HEK293T (cell line): ENCODE measurements around the gene LCTL.

Experiments used
- BHLHE40 ChIP-seq: fragments of 450-650 bp; IDR thresholded peaks from 2 replicates; pipeline ENCODE4 v1.6.1; 2016; ENCODE audit warnings: mild to moderate bottlenecking, moderate library complexity, borderline replicate concordance
- FOXA1 ChIP-seq: fragments of 450-650 bp; IDR thresholded peaks from 2 replicates; pipeline ENCODE4 v1.6.1; 2016; ENCODE audit warnings: mild to moderate bottlenecking
- FOXK2 ChIP-seq: fragments of 450-650 bp; IDR thresholded peaks from 2 replicates; pipeline ENCODE4 v1.6.1; 2016; ENCODE audit warnings: mild to moderate bottlenecking
- HDGF ChIP-seq: fragments of 450-650 bp; IDR thresholded peaks from 2 replicates; pipeline ENCODE4 v1.6.1; 2017; ENCODE audit warnings: antibody characterized with exemption, borderline replicate concordance
- SP1 ChIP-seq: fragments of 450-650 bp; IDR thresholded peaks from 2 replicates; pipeline ENCODE4 v1.6.1; 2017
- SUZ12 ChIP-seq: fragments of 450-650 bp; IDR thresholded peaks from 2 replicates; pipeline ENCODE4 v1.6.1; 2016; ENCODE audit warnings: mild to moderate bottlenecking
- TF ChIP-seq, protein P1 (sequence below): fragments of 450-650 bp; IDR thresholded peaks from 2 replicates; pipeline ENCODE4 v1.6.1; 2016

DNA sequence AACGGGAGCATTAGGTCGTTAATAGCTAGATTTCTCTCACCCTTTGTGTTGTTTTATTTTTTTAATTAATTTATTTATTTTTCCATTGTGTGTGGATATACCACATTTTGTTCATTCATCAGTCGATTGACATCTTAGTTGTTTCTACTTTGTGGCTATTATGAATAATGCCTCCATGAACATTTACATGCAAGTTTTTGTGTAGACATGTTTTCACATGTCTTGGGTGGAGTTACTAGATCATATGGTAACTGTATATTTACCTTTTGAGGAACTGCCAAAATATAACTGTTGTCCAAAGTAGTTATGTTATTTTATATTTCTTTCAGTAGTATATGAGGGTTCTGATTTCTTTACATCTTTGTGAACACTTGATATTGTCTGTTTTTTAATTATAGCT, 41.9 kb downstream of the LCTL start:
- TF ChIP-seq BHLHE40 (no peak), SP1 (no peak), HDGF (no peak), SUZ12 (no peak), FOXA1 (no peak), FOXK2 (no peak)
- TF ChIP-seq, protein P1, sequence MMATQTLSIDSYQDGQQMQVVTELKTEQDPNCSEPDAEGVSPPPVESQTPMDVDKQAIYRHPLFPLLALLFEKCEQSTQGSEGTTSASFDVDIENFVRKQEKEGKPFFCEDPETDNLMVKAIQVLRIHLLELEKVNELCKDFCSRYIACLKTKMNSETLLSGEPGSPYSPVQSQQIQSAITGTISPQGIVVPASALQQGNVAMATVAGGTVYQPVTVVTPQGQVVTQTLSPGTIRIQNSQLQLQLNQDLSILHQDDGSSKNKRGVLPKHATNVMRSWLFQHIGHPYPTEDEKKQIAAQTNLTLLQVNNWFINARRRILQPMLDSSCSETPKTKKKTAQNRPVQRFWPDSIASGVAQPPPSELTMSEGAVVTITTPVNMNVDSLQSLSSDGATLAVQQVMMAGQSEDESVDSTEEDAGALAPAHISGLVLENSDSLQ: no peak
